Suprapubic skin (tissue), 4 donors: ENCODE data around the gene MYH6. TPM values are rescaled to one million over a fixed set of nuclear protein-coding genes. Genes with fewer than 3 reads are reported as not detected.

Experiments used
- DNase-seq, 2 donors: peaks; one replicate each; pipeline ENCODE4 v3.0.0-alpha.2; 2019; ENCODE audit warnings: low spot score in 2 of 2
- H3K27ac ChIP-seq: fragments of 200-600 bp; sonication (generic); one replicate; pipeline ENCODE4 v1.5.1; 2019
- H3K27me3 ChIP-seq: fragments of 200-600 bp; sonication (generic); one replicate; pipeline ENCODE4 v1.5.1; 2019
- H3K36me3 ChIP-seq: fragments of 200-600 bp; sonication (generic); one replicate; pipeline ENCODE4 v1.5.1; 2019
- H3K4me1 ChIP-seq: fragments of 200-600 bp; sonication (generic); one replicate; pipeline ENCODE4 v1.5.1; 2019
- H3K4me3 ChIP-seq: fragments of 200-600 bp; sonication (generic); one replicate; pipeline ENCODE4 v1.5.1; 2019; ENCODE audit warnings: mild to moderate bottlenecking
- H3K9me3 ChIP-seq: fragments of 200-600 bp; sonication (generic); one replicate; pipeline ENCODE4 v1.5.1; 2019
- CTCF ChIP-seq, 2 donors: fragments of 200-600 bp in 1 of 2; fragments of 450-650 bp in 1 of 2; sonication (generic) in 1 of 2; IDR thresholded peaks; one replicate each; pipeline ENCODE4 v1.5.1; 2016 to 2019; ENCODE audit warnings: antibody characterized with exemption in 2 of 2, mild to moderate bottlenecking in 1 of 2, moderate library complexity in 1 of 2
- EP300 ChIP-seq: sonication (generic); formaldehyde crosslinking; IDR thresholded peaks from one replicate; pipeline ENCODE4 v1.6.1; 2017; ENCODE audit warnings: antibody characterized with exemption
- POLR2A ChIP-seq, 2 donors: fragments of 450-650 bp; IDR thresholded peaks; one replicate each; pipeline ENCODE4 v1.6.1; 2017; ENCODE audit warnings: antibody characterized with exemption in 2 of 2, mild to moderate bottlenecking in 2 of 2, moderate library complexity in 2 of 2
- POLR2AphosphoS5 ChIP-seq, 3 donors: sonication (generic); formaldehyde crosslinking; IDR thresholded peaks; one replicate each; pipeline ENCODE4 v1.6.1; 2017; ENCODE audit warnings: antibody characterized with exemption in 3 of 3
- WGBS: methylation state at CpG from one replicate; pipeline ENCODE4 v1.1.5; 2018; 5-methylcytosine and 5-hydroxymethylcytosine counted together
- total RNA-seq, 4 donors: library from RNA; depleted of rRNA; stranded (reverse); fragments of >200 nt; gene quantifications; one replicate each; pipeline ENCODE4 v1.1.0, GENCODE V29; 2016

MYH6 gene
- total RNA-seq, 4 donors from 2014 or later: not detected

GRCh38 chr14:23405516-23406025 lies 2.5 kb downstream of the MYH6 start:
- WGBS: 93% methylated on average over 11 of the region's 13 CpGs

GRCh38 chr14:23405096-23405495 lies 3.0 kb downstream of the MYH6 start:
- TF ChIP-seq CTCF (IDR thresholded peaks at IDR 0.05) (no peak), POLR2A (IDR thresholded peaks at IDR 0.05) (no peak), POLR2AphosphoS5 (IDR thresholded peaks at IDR 0.05) (no peak), EP300 (no peak)
- H3K4me1 ChIP-seq: no peaks in the 10 kb centered on the region
- no peaks in the 10 kb centered on the region for H3K9me3 ChIP-seq
- H3K27me3 ChIP-seq: peaks cover 51% of the 10 kb centered on the region
- no peak for DNase-seq
- no peak overlapping the region for H3K27ac ChIP-seq
- H3K36me3 ChIP-seq: no peaks in the 10 kb centered on the region
- no peak overlapping the region for H3K4me3 ChIP-seq
- 81% methylated on average over 10 of the region's 10 CpGs for WGBS

More at GRCh38 chr14:23405516-23406025, 2.5 kb downstream of the MYH6 start:
- Histone ChIP-seq H3K4me1 (no peaks in the 10 kb centered on the region), H3K36me3 (no peaks in the 10 kb centered on the region), H3K27ac (no peak overlapping the region), H3K4me3 (no peak overlapping the region), H3K27me3 (peaks cover 53% of the 10 kb centered on the region), H3K9me3 (no peaks in the 10 kb centered on the region)
- no peak for DNase-seq
- no peak for TF ChIP-seq EP300
- no peak for TF ChIP-seq CTCF (IDR thresholded peaks at IDR 0.05)
- TF ChIP-seq POLR2AphosphoS5 (IDR thresholded peaks at IDR 0.05): no peak
- no peak for TF ChIP-seq POLR2A (IDR thresholded peaks at IDR 0.05)

- no peak overlapping the region for H3K27ac ChIP-seq
- H3K36me3 ChIP-seq: no peaks in the 10 kb centered on the region
- no peaks in the 10 kb centered on the region for H3K4me1 ChIP-seq
- no peak overlapping the region for H3K4me3 ChIP-seq
- DNase-seq: no peak
- 88% methylated on average over 10 of the region's 14 CpGs for WGBS
- no peaks in the 10 kb centered on the region for H3K9me3 ChIP-seq
- H3K27me3 ChIP-seq: peaks cover 51% of the 10 kb centered on the region
- TF ChIP-seq POLR2AphosphoS5 (IDR thresholded peaks at IDR 0.05) (no peak), CTCF (IDR thresholded peaks at IDR 0.05) (no peak), POLR2A (IDR thresholded peaks at IDR 0.05) (no peak), EP300 (no peak)
Measured at GRCh38 chr14:23404331-23404900, 3.7 kb downstream of the MYH6 start.

- TF ChIP-seq POLR2A (IDR thresholded peaks at IDR 0.05) (no peak), POLR2AphosphoS5 (IDR thresholded peaks at IDR 0.05) (no peak), EP300 (no peak), CTCF (IDR thresholded peaks at IDR 0.05) (no peak)
- peaks cover 48% of the 10 kb centered on the region for H3K27me3 ChIP-seq
Measured at GRCh38 chr14:23403908-23404307, 4.2 kb downstream of the MYH6 start.

GRCh38 chr14:23403139-23403438 lies 5.0 kb downstream of the MYH6 start:
- Histone ChIP-seq H3K27ac (no peak overlapping the region), H3K4me3 (no peak overlapping the region), H3K9me3 (no peaks in the 10 kb centered on the region), H3K36me3 (no peaks in the 10 kb centered on the region), H3K4me1 (no peaks in the 10 kb centered on the region), H3K27me3 (peaks cover 44% of the 10 kb centered on the region)
- TF ChIP-seq POLR2A (IDR thresholded peaks at IDR 0.05) (no peak), CTCF (IDR thresholded peaks at IDR 0.05) (no peak), POLR2AphosphoS5 (IDR thresholded peaks at IDR 0.05) (no peak), EP300 (no peak)
- whole genome bisulfite sequencing: 56% methylated on average over 7 of the region's 7 CpGs
- DNase-seq: no peak

More at GRCh38 chr14:23403908-23404307, 4.2 kb downstream of the MYH6 start:
- Histone ChIP-seq H3K4me3 (no peak overlapping the region), H3K36me3 (no peaks in the 10 kb centered on the region), H3K9me3 (no peaks in the 10 kb centered on the region), H3K27ac (no peak overlapping the region), H3K4me1 (no peaks in the 10 kb centered on the region)
- no peak for DNase-seq
- WGBS: 82% methylated on average over 4 of the region's 4 CpGs
